Transverse colon (tissue), 4 donors: ENCODE measurements around the gene SNTA1. TPM values are rescaled to one million over a fixed set of nuclear protein-coding genes. Genes with fewer than 3 reads are reported as not detected.
"Not testable (repeated sequence)": the region's sequence is repeated elsewhere in the genome, so short reads cannot be mapped to it uniquely, and the experiment has no call there.

Source experiments
- DNase-seq: peaks from one replicate; pipeline ENCODE4 v3.0.0-alpha.2; 2019
- H3K27ac ChIP-seq, 4 donors: fragments of 200-600 bp; sonication (generic); 2 replicates each; pipeline ENCODE4 v1.5.1; 2016 to 2018; ENCODE audit warnings: inconsistent platforms in 4 of 4
- H3K27me3 ChIP-seq: fragments of 200-600 bp; sonication (generic); 2 replicates; pipeline ENCODE4 v1.5.1; 2017; ENCODE audit warnings: inconsistent platforms
- H3K36me3 ChIP-seq, 4 donors: fragments of 200-600 bp; sonication (generic); 2 replicates each; pipeline ENCODE4 v1.5.1; 2017 to 2019; ENCODE audit warnings: inconsistent platforms in 4 of 4
- H3K4me1 ChIP-seq, 4 donors: fragments of 200-600 bp; sonication (generic); 2 replicates each; pipeline ENCODE4 v1.5.1; 2017 to 2020; ENCODE audit warnings: inconsistent platforms in 4 of 4
- H3K4me3 ChIP-seq, 4 donors: fragments of 200-600 bp; sonication (generic); 1 replicate in 1 of 4; 2 replicates in 3 of 4; pipeline versions ENCODE4 v1.5.1 to v1.6.1; 2017 to 2019; ENCODE audit warnings: inconsistent platforms in 4 of 4
- H3K9me3 ChIP-seq, 2 donors: fragments of 200-600 bp; sonication (generic); 2 replicates each; pipeline ENCODE4 v1.5.1; 2017 to 2019; ENCODE audit warnings: inconsistent platforms in 2 of 2
- EP300 ChIP-seq: sonication (generic); formaldehyde crosslinking; IDR thresholded peaks from one replicate; pipeline ENCODE4 v1.6.1; 2017; ENCODE audit warnings: antibody characterized with exemption, low read depth
- POLR2A ChIP-seq: fragments of 450-650 bp; IDR thresholded peaks from one replicate; pipeline ENCODE4 v1.6.1; 2016; ENCODE audit warnings: antibody characterized with exemption, mild to moderate bottlenecking, moderate library complexity
- POLR2AphosphoS5 ChIP-seq, 3 donors: sonication (generic); formaldehyde crosslinking; IDR thresholded peaks; one replicate each; pipeline ENCODE4 v1.6.1; 2016; ENCODE audit warnings: antibody characterized with exemption in 3 of 3
- WGBS, 2 donors: methylation state at CpG; one replicate each; pipeline ENCODE4 v1.1.5; 2018; ENCODE audit warnings: low coverage in 1 of 2; 5-methylcytosine and 5-hydroxymethylcytosine counted together
- in situ Hi-C, 4 donors: fragments of 200-750 bp; cut with MboI; loops; one replicate each; pipeline versions ENCODE4 v1.15.0 to v1.15.1; 2017; ENCODE audit warnings: low sequenced_read_pairs in 3 of 4, low pct_ligation_motif_present in 1 of 4, low pct_unique_long_range_greater_than_20kb in 1 of 4
- intact Hi-C: fragments of 100-400 bp; cut with DNase I; formaldehyde crosslinking; loops from one replicate; pipeline ENCODE4 v1.15.1; 2023; ENCODE audit warnings: low total_unique reads
- total RNA-seq, 4 donors: library from RNA; depleted of rRNA; stranded (reverse); fragments of >200 nt; gene quantifications; one replicate each; pipeline ENCODE4 v1.1.0, GENCODE V29; 2016
- TF ChIP-seq, protein P1 (sequence below), 5 experiments: fragments of 200-600 bp in 3 of 5; fragments of 450-650 bp in 2 of 5; sonication (generic) in 3 of 5; IDR thresholded peaks; 1 replicate in 2 of 5; 2 replicates in 3 of 5; pipeline ENCODE4 v1.5.1; 2016 to 2017; ENCODE audit warnings: antibody characterized with exemption in 5 of 5, inconsistent platforms in 3 of 5, mild to moderate bottlenecking in 2 of 5, moderate library complexity in 1 of 5

The SNTA1 gene
- total RNA-seq, 4 donors from 2014 or later: 10.3 to 21.7 (median 14.5) TPM

DNA sequence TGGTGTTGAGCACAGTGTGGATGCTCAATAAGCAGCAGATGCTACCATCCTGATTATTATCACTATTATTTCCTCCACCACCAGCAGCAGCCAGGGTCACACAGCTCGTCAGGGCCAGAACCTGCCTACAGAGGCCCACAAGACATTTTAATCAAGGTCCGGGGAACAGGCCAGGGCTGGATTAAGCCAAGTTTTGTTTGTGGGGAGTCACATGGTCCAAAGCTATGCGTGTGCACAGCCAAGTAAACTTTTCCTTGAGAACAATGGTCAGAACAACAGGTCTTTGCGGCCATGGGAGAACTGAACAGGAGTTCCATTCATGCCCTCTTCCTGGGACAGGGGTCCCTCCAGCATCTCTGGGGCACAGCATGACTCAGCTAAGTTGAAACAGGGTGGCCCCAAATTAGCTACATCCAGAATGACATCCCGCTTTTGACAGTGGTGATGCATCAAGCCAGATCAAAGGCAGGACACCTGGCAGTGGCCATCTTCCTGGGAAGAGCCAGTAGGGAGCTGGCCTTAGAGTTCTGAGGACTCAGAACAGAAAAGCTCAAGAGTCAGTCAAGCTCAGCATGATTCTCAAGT is 11.7 kb downstream of the SNTA1 start:
- H3K4me1 ChIP-seq: no peaks in the 10 kb centered on the region
- in situ Hi-C loops: no loop called here
- H3K4me3 ChIP-seq: no peak overlapping the region
- DNase-seq: no peak
- intact Hi-C loops: no loop called here
- no peaks in the 10 kb centered on the region for H3K9me3 ChIP-seq
- no peaks in the 10 kb centered on the region for H3K36me3 ChIP-seq
- H3K27me3 ChIP-seq: no peaks in the 10 kb centered on the region
- TF ChIP-seq EP300 (no peak), POLR2AphosphoS5 (IDR thresholded peaks at IDR 0.05) (no peak), POLR2A (no peak)
- TF ChIP-seq, protein P1, sequence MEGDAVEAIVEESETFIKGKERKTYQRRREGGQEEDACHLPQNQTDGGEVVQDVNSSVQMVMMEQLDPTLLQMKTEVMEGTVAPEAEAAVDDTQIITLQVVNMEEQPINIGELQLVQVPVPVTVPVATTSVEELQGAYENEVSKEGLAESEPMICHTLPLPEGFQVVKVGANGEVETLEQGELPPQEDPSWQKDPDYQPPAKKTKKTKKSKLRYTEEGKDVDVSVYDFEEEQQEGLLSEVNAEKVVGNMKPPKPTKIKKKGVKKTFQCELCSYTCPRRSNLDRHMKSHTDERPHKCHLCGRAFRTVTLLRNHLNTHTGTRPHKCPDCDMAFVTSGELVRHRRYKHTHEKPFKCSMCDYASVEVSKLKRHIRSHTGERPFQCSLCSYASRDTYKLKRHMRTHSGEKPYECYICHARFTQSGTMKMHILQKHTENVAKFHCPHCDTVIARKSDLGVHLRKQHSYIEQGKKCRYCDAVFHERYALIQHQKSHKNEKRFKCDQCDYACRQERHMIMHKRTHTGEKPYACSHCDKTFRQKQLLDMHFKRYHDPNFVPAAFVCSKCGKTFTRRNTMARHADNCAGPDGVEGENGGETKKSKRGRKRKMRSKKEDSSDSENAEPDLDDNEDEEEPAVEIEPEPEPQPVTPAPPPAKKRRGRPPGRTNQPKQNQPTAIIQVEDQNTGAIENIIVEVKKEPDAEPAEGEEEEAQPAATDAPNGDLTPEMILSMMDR (IDR thresholded peaks at IDR 0.05): no peak
- no peak overlapping the region for H3K27ac ChIP-seq
- 69% methylated on average over 5 of the region's 5 CpGs; no CpG with 5 or more reads in 1 of the 2 donors for WGBS, 2 donors

DNA sequence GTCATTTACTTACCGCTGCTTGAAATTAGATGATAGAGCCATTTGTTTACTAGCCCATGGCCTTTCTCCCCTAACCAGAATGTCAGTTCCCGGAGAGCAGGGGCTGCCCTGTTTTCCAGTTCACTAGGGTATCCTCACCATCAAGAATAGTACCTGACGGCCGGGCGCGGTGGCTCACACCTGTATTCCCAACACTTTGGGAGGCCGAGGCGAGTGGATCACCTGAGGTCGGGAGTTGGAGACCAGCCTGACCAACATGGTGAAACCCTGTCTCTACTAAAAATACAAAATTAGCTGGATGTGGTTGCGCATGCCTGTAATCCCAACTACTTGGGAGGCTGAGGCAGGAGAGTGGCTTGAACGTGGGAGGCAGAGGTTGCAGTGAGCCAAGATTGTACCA is 19.7 kb downstream of the SNTA1 start:
- H3K9me3 ChIP-seq, DNase-seq, in situ Hi-C loops, H3K4me3 ChIP-seq, H3K36me3 ChIP-seq, H3K4me1 ChIP-seq, H3K27me3 ChIP-seq, intact Hi-C loops: not testable (repeated sequence)
- H3K27ac ChIP-seq: peak overlapping the region; percentile 55 to 80 (median 70)
- 83 to 88% methylated on average over 1 to 11 of the region's 11 CpGs for WGBS, 2 donors

DNA sequence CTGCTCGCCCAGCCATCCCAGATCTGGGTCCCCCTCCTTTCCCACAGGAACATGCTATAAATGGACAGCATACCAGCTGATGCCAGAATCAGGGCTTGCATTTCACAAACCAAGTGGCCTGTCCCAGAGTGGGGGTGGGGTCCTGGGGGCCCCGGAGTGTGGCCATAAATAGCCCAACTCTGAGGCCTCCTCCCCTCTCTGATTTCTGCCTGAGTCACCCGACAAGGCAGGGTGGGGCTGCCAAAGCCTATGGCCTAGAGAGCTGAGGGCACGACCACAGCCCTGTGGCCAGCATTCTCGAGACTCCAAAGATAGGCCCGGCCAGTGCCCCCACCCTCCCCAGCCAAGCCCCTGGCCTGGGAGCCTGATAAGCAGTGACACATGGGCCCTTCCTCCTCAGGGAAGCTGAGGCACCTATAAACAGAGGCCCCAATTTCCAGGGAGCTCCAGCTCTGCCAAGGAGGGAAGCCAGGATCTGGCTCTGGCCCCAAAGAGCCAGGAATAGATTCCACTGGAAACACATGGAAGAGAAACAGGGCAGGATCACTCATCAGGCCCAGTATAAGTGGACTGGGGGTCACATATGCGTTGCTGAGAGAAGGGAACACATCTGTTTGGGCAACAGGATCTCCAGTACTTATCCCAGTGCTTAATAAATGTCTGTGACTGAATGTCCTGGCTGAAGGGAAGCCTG is 20.3 kb downstream of the SNTA1 start:
- WGBS, 2 donors: 38 to 50% methylated on average over 1 to 7 of the region's 7 CpGs
- H3K9me3 ChIP-seq: no peaks in the 10 kb centered on the region
- H3K27me3 ChIP-seq: no peaks in the 10 kb centered on the region
- DNase-seq: peak; percentile 37
- peak overlapping the region; percentile 55 to 80 (median 70) for H3K27ac ChIP-seq
- no peaks in the 10 kb centered on the region for H3K36me3 ChIP-seq
- H3K4me1 ChIP-seq: peaks cover 0 to 8% (median 5%) of the 10 kb centered on the region in 4 donors
- no peak overlapping the region for H3K4me3 ChIP-seq
- in situ Hi-C loops: no loop called here
- TF ChIP-seq EP300 (no peak), POLR2AphosphoS5 (IDR thresholded peaks at IDR 0.05) (no peak), POLR2A (no peak)
- TF ChIP-seq, protein P1 (IDR thresholded peaks at IDR 0.05): no peak
- intact Hi-C loops: no loop called here

- intact Hi-C loops (no loop called here), in situ Hi-C loops (no loop called here)
- TF ChIP-seq POLR2AphosphoS5 (IDR thresholded peaks at IDR 0.05): no peak
- no peak for TF ChIP-seq POLR2A
- no peak for TF ChIP-seq EP300
- TF ChIP-seq, protein P1 (IDR thresholded peaks at IDR 0.05): no peak
- Histone ChIP-seq H3K36me3 (no peaks in the 10 kb centered on the region), H3K27me3 (no peaks in the 10 kb centered on the region), H3K27ac (no peak overlapping the region), H3K4me1 (peaks cover 0 to 8% (median 5%) of the 10 kb centered on the region in 4 donors), H3K9me3 (no peaks in the 10 kb centered on the region), H3K4me3 (no peak overlapping the region)
- DNase-seq: no peak
- 71 to 77% methylated on average over 3 to 7 of the region's 7 CpGs for WGBS, 2 donors
Observed at GRCh38 chr20:33419140-33419974, 24.2 kb downstream of the SNTA1 start.
